ENCODE data around the gene PCDH9. TPM values are rescaled to one million over a fixed set of nuclear protein-coding genes. Genes with fewer than 3 reads are reported as not detected.

The PCDH9 gene
- total RNA-seq, 1 donor from 2014 or later = 29.7 TPM

DNA sequence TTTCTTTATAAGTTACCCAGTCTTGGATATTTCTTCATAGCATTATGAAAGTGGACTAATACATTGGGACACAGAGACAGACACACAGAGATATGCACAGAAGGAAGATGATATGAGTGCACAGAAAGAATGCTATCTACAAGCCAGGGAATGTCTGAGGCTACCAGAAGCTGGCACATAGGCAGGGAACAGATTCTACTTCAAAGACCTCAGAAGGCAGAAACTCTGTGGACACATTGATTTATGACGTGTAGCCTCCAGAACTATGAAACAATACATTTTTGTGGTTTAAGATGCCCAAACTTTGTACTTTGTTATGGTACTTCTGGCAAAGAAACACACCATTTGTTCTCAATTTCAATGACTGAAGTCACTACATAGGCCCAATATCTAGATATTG, 556.7 kb downstream of the PCDH9 start:
- Mint-ChIP-seq H3K27me3 (ENCODE audit: low read depth) (no peaks in the 10 kb centered on the region), H3K36me3 (peaks cover 6% of the 10 kb centered on the region), H3K4me1 (peaks cover 3% of the 10 kb centered on the region), H3K9me3 (peaks cover 21% of the 10 kb centered on the region), H3K27ac (no peak overlapping the region), H3K4me3 (no peak overlapping the region)
- no peak for DNase-seq (ENCODE audit: low spot score in 2 of 2, unreplicated experiment in 2 of 2)
- TF ChIP-seq, protein P1, sequence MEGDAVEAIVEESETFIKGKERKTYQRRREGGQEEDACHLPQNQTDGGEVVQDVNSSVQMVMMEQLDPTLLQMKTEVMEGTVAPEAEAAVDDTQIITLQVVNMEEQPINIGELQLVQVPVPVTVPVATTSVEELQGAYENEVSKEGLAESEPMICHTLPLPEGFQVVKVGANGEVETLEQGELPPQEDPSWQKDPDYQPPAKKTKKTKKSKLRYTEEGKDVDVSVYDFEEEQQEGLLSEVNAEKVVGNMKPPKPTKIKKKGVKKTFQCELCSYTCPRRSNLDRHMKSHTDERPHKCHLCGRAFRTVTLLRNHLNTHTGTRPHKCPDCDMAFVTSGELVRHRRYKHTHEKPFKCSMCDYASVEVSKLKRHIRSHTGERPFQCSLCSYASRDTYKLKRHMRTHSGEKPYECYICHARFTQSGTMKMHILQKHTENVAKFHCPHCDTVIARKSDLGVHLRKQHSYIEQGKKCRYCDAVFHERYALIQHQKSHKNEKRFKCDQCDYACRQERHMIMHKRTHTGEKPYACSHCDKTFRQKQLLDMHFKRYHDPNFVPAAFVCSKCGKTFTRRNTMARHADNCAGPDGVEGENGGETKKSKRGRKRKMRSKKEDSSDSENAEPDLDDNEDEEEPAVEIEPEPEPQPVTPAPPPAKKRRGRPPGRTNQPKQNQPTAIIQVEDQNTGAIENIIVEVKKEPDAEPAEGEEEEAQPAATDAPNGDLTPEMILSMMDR (IDR thresholded peaks at IDR 0.05; ENCODE audit: unreplicated experiment) = no peak

DNA sequence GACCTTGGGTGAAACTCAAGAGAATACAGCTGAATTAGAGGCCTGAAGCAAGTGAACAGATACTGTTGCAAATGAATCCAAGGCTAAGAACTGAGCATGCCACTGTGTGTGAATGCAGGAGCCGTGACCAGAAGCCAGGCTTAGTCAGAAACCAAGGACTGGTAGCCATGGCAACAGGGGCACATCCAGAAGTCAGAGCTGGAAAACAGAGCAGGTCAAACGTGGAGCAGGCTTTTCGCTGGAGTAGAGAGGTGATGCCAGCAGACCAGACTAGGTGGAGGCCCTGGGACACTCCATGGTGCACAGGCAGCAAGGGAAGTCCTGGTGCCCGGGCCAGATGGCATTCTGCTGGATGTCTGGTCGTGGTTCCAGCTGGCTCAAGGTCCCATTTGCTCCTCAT, 564.1 kb downstream of the PCDH9 start:
- TF ChIP-seq, protein P1 (IDR thresholded peaks at IDR 0.05; ENCODE audit: unreplicated experiment) = no peak
- Mint-ChIP-seq H3K4me3 (no peak overlapping the region), H3K4me1 (peaks cover 2% of the 10 kb centered on the region), H3K27ac (no peak overlapping the region), H3K36me3 (peaks cover under 1% of the 10 kb centered on the region), H3K27me3 (ENCODE audit: low read depth) (no peaks in the 10 kb centered on the region), H3K9me3 (peaks cover 6% of the 10 kb centered on the region)
- DNase-seq (ENCODE audit: low spot score in 2 of 2, unreplicated experiment in 2 of 2) = no peak

DNA sequence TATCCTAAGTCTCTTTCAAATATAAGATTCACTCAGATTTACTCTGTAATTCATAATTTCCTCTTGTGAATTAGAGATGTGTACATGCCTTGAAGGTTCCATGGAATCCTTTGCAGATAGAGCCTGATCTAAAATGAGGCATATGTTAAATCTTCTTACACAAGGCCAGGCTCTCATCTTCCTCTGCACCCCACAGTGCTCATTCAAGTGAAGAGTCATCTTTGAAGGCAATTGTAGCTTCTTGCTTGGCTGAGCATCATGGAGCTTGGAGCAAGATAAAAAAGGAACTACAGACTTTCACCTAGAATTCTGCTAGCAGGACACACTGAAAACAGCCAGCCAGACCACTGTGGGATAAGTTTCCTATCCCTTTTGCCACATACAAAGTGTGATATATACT, 566.4 kb downstream of the PCDH9 start:
- H3K27ac Mint-ChIP-seq = no peak overlapping the region
- H3K9me3 Mint-ChIP-seq = no peaks in the 10 kb centered on the region
- H3K27me3 Mint-ChIP-seq (ENCODE audit: low read depth) = no peaks in the 10 kb centered on the region
- H3K4me1 Mint-ChIP-seq = peaks cover 12% of the 10 kb centered on the region
- TF ChIP-seq, protein P1 (IDR thresholded peaks at IDR 0.05; ENCODE audit: unreplicated experiment) = no peak
- H3K4me3 Mint-ChIP-seq = no peak overlapping the region
- DNase-seq (ENCODE audit: low spot score in 2 of 2, unreplicated experiment in 2 of 2) = no peak
- H3K36me3 Mint-ChIP-seq = no peaks in the 10 kb centered on the region

DNA sequence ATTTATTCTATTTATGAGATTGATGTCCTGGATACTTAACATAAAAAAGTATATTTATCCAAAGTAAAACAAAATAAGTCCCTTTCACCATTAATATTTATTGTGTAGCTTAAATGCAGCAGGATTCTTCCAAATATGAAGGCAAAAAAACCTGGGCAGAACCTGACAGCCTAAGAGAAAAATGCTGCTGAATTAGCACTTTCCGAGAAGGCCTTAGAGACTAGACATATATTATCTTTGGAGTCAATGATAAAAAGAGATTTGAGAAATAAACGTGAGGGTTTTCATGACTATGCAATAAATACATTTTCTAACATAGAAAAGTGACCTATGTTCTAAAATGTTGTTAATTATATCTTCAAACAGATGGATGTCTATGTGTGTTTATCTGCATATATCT, 566.9 kb downstream of the PCDH9 start:
- no peak for DNase-seq (ENCODE audit: low spot score in 2 of 2, unreplicated experiment in 2 of 2)
- H3K4me1 Mint-ChIP-seq = peaks cover 12% of the 10 kb centered on the region

DNA sequence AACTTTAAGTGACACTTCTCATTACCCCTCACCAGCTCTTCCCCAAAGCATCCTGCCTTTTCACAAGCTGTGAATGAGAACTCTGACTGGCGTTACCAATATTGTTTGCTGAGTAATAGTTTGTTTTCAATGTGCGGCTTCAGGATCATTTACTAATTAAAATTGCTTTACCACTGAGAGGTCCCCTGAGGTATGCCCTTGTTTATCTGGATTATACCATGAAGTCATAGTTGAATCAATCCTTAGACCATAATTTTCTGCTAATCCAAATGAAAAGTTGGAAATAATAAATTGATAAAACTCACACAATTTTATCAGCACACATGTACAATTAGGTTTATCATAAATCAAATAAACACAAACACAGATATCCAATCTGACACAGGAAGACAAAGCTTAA, 568.8 kb downstream of the PCDH9 start:
- no peak for DNase-seq (ENCODE audit: low spot score in 2 of 2, unreplicated experiment in 2 of 2)
- TF ChIP-seq, protein P1 (IDR thresholded peaks at IDR 0.05; ENCODE audit: unreplicated experiment) = no peak
- Mint-ChIP-seq H3K4me3 (no peak overlapping the region), H3K36me3 (no peaks in the 10 kb centered on the region), H3K9me3 (no peaks in the 10 kb centered on the region), H3K27ac (no peak overlapping the region), H3K4me1 (peaks cover 24% of the 10 kb centered on the region), H3K27me3 (ENCODE audit: low read depth) (no peaks in the 10 kb centered on the region)

More for the DNA sequence above, 566.9 kb downstream of the PCDH9 start:
- no peaks in the 10 kb centered on the region for H3K9me3 Mint-ChIP-seq
- no peaks in the 10 kb centered on the region for H3K27me3 Mint-ChIP-seq (ENCODE audit: low read depth)
- no peak overlapping the region for H3K27ac Mint-ChIP-seq
- TF ChIP-seq, protein P1 (IDR thresholded peaks at IDR 0.05; ENCODE audit: unreplicated experiment) = no peak
- no peak overlapping the region for H3K4me3 Mint-ChIP-seq
- H3K36me3 Mint-ChIP-seq = no peaks in the 10 kb centered on the region

DNA sequence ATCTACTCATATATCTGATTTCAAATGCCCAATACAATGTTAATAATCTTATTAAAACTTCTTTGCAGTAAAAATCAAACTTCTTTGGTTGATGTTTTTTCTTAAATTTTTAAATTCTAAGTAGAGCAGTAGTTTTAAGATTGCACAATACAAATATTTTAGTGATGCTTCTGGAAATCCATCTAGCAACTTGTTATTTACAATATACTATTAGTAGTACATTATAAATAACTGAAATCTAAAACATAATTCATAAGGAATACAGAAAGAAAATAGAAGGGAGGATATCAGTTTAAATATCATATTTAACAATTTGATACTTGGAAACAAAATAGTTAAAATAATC, 569.7 kb downstream of the PCDH9 start:
- Mint-ChIP-seq H3K9me3 (no peaks in the 10 kb centered on the region), H3K27me3 (ENCODE audit: low read depth) (no peaks in the 10 kb centered on the region), H3K36me3 (no peaks in the 10 kb centered on the region), H3K4me1 (peaks cover 22% of the 10 kb centered on the region), H3K4me3 (no peak overlapping the region), H3K27ac (no peak overlapping the region)
- DNase-seq (ENCODE audit: low spot score in 2 of 2, unreplicated experiment in 2 of 2) = no peak
- TF ChIP-seq, protein P1 (IDR thresholded peaks at IDR 0.05; ENCODE audit: unreplicated experiment) = no peak
